CD4-positive, alpha-beta T cell treated with Interleukin-21 for 1 hour (primary cell): ENCODE results near the gene PDE11A.

Source experiments
- DNase-seq: peaks from one replicate; pipeline ENCODE4 v3.0.0-alpha.2; 2020

PDE11A gene

GRCh38 chr2:177683661-177684069, 388.9 kb downstream of the PDE11A start:
- DNase-seq: no peak

- DNase-seq: no peak
These were observed 389.5 kb downstream of the PDE11A start for GRCh38 chr2:177682836-177683660.

- no peak for DNase-seq
These were observed 390.6 kb downstream of the PDE11A start for GRCh38 chr2:177682006-177682405.

GRCh38 chr2:177680866-177681712, 391.5 kb downstream of the PDE11A start:
- DNase-seq: no peak

- no peak for DNase-seq
These were observed 392.7 kb downstream of the PDE11A start for GRCh38 chr2:177679611-177680605.

- DNase-seq: no peak
These were observed 393.6 kb downstream of the PDE11A start for GRCh38 chr2:177678939-177679338.

GRCh38 chr2:177676636-177677035, 395.9 kb downstream of the PDE11A start:
- no peak for DNase-seq

- no peak for DNase-seq
These were observed 396.8 kb downstream of the PDE11A start for GRCh38 chr2:177675825-177676224.

- DNase-seq: no peak
These were observed 397.2 kb downstream of the PDE11A start for GRCh38 chr2:177675350-177675821.

- no peak for DNase-seq
These were observed 398.7 kb downstream of the PDE11A start for GRCh38 chr2:177673602-177674595.

- DNase-seq: no peak
These were observed 400.9 kb downstream of the PDE11A start for GRCh38 chr2:177671662-177672061.

GRCh38 chr2:177670791-177671535, 401.6 kb downstream of the PDE11A start:
- no peak for DNase-seq

GRCh38 chr2:177669625-177670330, 402.8 kb downstream of the PDE11A start:
- DNase-seq: no peak

- no peak for DNase-seq
These were observed 403.4 kb downstream of the PDE11A start for GRCh38 chr2:177669201-177669600.

- DNase-seq: no peak
These were observed 404.0 kb downstream of the PDE11A start for GRCh38 chr2:177668617-177669016.

GRCh38 chr2:177667626-177668025, 405.0 kb downstream of the PDE11A start:
- DNase-seq: no peak

GRCh38 chr2:177666408-177666807, 406.2 kb downstream of the PDE11A start:
- no peak for DNase-seq

GRCh38 chr2:177665948-177666347, 406.6 kb downstream of the PDE11A start:
- DNase-seq: no peak

GRCh38 chr2:177665328-177665727, 407.2 kb downstream of the PDE11A start:
- DNase-seq: no peak

- no peak for DNase-seq
These were observed 409.7 kb downstream of the PDE11A start for GRCh38 chr2:177662895-177663294.
